ENCODE measurements around the gene ALDOB.

- TF ChIP-seq POLR2A (IDR thresholded peaks at IDR 0.05) = no peak
- TF ChIP-seq, protein P1, sequence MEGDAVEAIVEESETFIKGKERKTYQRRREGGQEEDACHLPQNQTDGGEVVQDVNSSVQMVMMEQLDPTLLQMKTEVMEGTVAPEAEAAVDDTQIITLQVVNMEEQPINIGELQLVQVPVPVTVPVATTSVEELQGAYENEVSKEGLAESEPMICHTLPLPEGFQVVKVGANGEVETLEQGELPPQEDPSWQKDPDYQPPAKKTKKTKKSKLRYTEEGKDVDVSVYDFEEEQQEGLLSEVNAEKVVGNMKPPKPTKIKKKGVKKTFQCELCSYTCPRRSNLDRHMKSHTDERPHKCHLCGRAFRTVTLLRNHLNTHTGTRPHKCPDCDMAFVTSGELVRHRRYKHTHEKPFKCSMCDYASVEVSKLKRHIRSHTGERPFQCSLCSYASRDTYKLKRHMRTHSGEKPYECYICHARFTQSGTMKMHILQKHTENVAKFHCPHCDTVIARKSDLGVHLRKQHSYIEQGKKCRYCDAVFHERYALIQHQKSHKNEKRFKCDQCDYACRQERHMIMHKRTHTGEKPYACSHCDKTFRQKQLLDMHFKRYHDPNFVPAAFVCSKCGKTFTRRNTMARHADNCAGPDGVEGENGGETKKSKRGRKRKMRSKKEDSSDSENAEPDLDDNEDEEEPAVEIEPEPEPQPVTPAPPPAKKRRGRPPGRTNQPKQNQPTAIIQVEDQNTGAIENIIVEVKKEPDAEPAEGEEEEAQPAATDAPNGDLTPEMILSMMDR (IDR thresholded peaks at IDR 0.05) = peak in 1 of 7 experiments; percentile 11
Observed at GRCh38 chr9:101478444-101478843, 42.9 kb upstream of the ALDOB start.
